Measurements from ENCODE around the gene CENPB.

The CENPB gene

DNA sequence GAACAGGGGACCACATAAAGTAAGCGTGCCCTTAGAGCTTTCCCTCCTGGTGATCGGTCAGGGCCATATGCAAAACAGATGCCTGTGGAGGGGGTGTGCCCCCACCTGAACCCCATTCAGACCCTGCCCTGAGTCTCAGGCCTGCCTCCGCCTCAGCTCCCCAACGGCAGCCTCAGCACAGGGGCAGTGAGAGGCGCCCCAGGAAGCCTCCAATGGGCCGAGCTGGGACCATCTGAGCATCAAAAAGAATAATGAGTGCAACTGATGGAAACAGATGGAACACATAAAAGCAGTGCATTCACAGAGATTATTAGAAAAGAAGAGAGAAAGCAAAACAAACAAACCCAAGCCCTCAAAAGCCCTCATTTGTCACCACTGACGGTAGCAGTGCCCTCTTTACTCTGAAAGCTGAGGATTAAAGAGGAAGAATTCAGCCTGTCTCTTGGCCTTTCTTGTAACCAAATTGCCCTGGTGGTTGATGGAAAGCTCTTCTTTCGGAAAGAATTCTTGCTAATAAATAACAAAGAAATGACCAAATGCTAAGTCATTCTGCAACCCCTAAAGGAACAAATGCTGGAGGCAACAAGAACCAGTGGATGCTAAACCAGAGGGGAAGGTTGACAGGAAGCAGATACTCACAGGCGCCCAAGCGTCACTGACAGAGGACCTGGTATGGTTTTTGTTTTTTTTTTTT lies 25.7 kb downstream of the CENPB start:
- Histone ChIP-seq H3K27me3 (no peaks in the 10 kb centered on the region), H3K36me3 (peaks cover 26% of the 10 kb centered on the region), H3K9me3 (no peaks in the 10 kb centered on the region), H3K4me1 (peaks cover under 1% of the 10 kb centered on the region; the same call in 1 of the 2 replicates), H3K4me3 (ENCODE audit: low read depth, low read length) (no peak overlapping the region)
- TF ChIP-seq, protein P1, sequence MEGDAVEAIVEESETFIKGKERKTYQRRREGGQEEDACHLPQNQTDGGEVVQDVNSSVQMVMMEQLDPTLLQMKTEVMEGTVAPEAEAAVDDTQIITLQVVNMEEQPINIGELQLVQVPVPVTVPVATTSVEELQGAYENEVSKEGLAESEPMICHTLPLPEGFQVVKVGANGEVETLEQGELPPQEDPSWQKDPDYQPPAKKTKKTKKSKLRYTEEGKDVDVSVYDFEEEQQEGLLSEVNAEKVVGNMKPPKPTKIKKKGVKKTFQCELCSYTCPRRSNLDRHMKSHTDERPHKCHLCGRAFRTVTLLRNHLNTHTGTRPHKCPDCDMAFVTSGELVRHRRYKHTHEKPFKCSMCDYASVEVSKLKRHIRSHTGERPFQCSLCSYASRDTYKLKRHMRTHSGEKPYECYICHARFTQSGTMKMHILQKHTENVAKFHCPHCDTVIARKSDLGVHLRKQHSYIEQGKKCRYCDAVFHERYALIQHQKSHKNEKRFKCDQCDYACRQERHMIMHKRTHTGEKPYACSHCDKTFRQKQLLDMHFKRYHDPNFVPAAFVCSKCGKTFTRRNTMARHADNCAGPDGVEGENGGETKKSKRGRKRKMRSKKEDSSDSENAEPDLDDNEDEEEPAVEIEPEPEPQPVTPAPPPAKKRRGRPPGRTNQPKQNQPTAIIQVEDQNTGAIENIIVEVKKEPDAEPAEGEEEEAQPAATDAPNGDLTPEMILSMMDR (IDR thresholded peaks at IDR 0.05; ENCODE audit: low read depth, low read length), result no peak
- DNase-seq, result no peak

DNA sequence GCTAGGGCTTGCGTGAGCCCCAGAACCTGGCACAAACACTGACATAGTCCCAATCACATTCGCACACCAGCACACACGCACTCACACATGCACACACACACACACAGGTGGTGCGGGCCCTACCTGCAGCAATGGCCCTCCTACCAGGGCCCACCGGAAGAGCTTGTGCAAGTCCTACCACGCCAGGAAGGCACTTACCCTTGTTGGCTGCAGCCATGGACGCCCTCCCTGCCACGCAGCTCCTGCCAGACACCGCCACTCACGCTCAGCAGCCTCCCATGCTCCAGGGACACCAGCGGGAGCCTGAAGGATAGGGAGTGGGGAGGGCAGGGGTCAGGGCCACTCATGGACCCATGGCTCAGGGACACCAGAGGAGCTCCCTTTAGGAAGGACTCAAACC lies 26.7 kb downstream of the CENPB start:
- peaks cover 30% of the 10 kb centered on the region for H3K36me3 ChIP-seq

DNA sequence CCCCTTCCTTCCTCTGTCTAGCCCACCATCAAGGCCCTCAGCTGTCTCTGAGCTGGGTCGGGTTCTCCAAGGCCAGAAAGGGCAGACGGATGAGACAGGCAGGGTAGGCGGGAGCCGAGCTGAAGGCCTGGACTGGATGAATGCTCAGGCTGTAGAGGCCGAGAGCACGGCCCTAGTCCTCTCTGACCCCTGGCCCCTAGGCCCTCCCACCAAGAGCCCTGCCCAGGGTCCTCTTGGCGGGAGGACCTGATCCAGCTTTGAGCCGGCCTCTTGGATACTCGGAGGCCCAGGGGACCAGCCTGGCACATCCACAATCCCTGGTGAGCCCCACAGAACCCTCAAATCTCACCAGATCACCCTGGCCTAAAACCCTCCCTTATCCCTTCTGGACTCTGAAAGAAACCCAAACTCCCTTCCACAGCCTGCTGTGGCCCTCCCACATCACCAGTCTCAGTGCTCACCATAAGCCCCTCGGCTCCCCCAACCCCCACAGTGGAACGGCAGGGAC lies 27.2 kb downstream of the CENPB start:
- TF ChIP-seq, protein P1 (IDR thresholded peaks at IDR 0.05; ENCODE audit: low read depth, low read length), result no peak
- Histone ChIP-seq H3K4me1 (no peaks in the 10 kb centered on the region), H3K27me3 (no peaks in the 10 kb centered on the region), H3K9me3 (no peaks in the 10 kb centered on the region), H3K36me3 (peaks cover 30% of the 10 kb centered on the region), H3K4me3 (ENCODE audit: low read depth, low read length) (no peak overlapping the region)
- DNase-seq, result no peak

More for the DNA sequence above, 26.7 kb downstream of the CENPB start:
- Histone ChIP-seq H3K4me3 (ENCODE audit: low read depth, low read length) (no peak overlapping the region), H3K4me1 (no peaks in the 10 kb centered on the region), H3K9me3 (no peaks in the 10 kb centered on the region), H3K27me3 (no peaks in the 10 kb centered on the region)
- TF ChIP-seq, protein P1 (IDR thresholded peaks at IDR 0.05; ENCODE audit: low read depth, low read length), result no peak
- DNase-seq, result no peak

DNA sequence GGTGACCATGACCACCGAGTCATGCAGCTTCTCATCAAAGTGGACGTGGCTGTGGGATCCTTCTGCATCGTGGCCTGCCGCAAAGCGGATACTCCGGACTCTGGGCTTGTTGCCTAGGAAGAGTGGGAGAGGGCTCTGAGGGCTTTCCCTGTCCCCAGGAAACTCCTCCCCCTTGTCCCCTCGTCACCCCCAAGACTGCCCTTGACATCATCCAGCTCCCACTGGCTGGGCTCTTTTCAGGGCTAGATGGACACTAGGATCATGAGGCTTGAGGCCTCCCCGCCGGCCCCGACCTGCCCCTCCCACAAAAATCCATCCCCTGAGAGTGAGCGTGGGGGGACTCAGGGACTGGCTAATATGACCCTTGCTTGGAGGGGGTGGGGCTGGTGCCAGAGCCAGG lies 28.0 kb downstream of the CENPB start:
- TF ChIP-seq, protein P1 (IDR thresholded peaks at IDR 0.05; ENCODE audit: low read depth, low read length), result no peak
- no peak for DNase-seq
- peaks cover 30% of the 10 kb centered on the region for H3K36me3 ChIP-seq

DNA sequence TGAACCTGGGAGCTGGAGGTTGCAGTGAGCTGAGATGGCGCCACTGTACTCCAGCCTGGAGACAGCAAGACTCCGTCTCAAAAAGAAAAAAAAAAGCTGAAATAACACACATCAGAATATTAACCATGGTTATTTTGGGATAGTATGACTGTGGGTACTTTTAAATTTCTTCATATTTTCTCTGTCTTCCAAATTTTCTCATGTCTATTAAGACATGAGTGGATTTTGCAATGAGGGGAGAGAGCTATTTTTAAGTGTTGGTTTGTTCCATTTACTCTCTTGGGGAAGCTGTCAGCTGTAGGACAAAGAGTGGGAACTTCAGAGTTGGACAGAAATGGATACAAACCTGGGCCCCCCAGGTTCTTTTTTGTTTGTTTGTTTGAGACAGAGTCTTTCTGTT lies 29.3 kb downstream of the CENPB start:
- peaks cover 30% of the 10 kb centered on the region for H3K36me3 ChIP-seq
- TF ChIP-seq, protein P1 (IDR thresholded peaks at IDR 0.05; ENCODE audit: low read depth, low read length), result no peak
- H3K27me3 ChIP-seq, result no peaks in the 10 kb centered on the region
- DNase-seq, result no peak
- peaks cover 6% of the 10 kb centered on the region; the same call in 1 of the 2 replicates for H3K4me1 ChIP-seq
- H3K4me3 ChIP-seq (ENCODE audit: low read depth, low read length), result no peak overlapping the region
- no peaks in the 10 kb centered on the region for H3K9me3 ChIP-seq

More for the DNA sequence above, 28.0 kb downstream of the CENPB start:
- Histone ChIP-seq H3K4me3 (ENCODE audit: low read depth, low read length) (no peak overlapping the region), H3K9me3 (no peaks in the 10 kb centered on the region), H3K4me1 (no peaks in the 10 kb centered on the region), H3K27me3 (no peaks in the 10 kb centered on the region)

DNA sequence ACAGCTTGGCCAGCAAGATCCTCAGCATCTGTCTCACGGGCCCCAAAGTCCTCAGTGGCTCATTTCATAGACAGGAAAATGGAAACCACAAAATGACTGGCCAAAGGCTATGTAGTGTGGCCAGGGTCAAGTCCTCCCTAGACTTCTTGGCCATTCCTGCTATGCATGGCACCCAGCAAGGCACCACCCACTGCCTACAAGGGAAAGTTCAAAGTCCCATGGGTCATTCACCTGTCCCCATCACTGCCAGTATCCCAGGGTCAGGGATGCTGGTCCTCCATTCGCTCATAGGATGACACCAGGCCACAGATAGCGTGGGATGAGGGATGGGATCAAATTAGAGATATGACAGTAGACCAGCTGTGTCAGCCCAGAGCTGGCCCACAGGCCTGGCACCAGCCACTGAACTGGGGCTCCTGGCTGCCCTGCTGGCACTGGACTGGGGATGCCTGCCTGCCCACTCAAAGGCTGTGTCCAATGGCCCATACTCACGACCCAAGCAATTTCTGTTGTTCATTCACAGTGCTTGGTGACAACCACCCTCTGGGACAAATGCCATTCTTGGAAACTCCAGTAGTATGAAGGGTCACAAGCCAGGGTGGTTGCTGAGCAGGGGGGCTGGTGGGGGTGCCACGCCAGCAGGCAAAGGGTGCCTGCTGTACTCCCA lies 30.6 kb downstream of the CENPB start:
- Histone ChIP-seq H3K27me3 (no peaks in the 10 kb centered on the region), H3K9me3 (no peaks in the 10 kb centered on the region), H3K36me3 (peaks cover 26% of the 10 kb centered on the region), H3K4me3 (ENCODE audit: low read depth, low read length) (no peak overlapping the region), H3K4me1 (peaks cover 6% of the 10 kb centered on the region; the same call in 1 of the 2 replicates)
- DNase-seq, result no peak
- TF ChIP-seq, protein P1 (IDR thresholded peaks at IDR 0.05; ENCODE audit: low read depth, low read length), result no peak

Data from BE2C (cell line).